ENCODE measurements around the gene BCAS3.
"Not testable (repeated sequence)": the region's sequence is repeated elsewhere in the genome, so short reads cannot be mapped to it uniquely, and the experiment has no call there.

Gene BCAS3

GRCh38 chr17:60888812-60889709 is 211.4 kb downstream of the BCAS3 start:
- no peak for DNase-seq

- DNase-seq, result no peak
These were observed 213.5 kb downstream of the BCAS3 start for GRCh38 chr17:60891149-60891548.

- DNase-seq, result no peak
These were observed 215.8 kb downstream of the BCAS3 start for GRCh38 chr17:60893475-60893874.

GRCh38 chr17:60896996-60897395 is 219.3 kb downstream of the BCAS3 start:
- DNase-seq, result no peak

- no peak for DNase-seq
These were observed 221.5 kb downstream of the BCAS3 start for GRCh38 chr17:60899115-60899514.

GRCh38 chr17:60900688-60901087 is 223.0 kb downstream of the BCAS3 start:
- no peak for DNase-seq

- no peak for DNase-seq
These were observed 223.6 kb downstream of the BCAS3 start for GRCh38 chr17:60901242-60901641.

- DNase-seq, result no peak
These were observed 224.2 kb downstream of the BCAS3 start for GRCh38 chr17:60901806-60902205.

GRCh38 chr17:60902399-60902798 is 224.7 kb downstream of the BCAS3 start:
- DNase-seq, result no peak

- no peak for DNase-seq
These were observed 226.9 kb downstream of the BCAS3 start for GRCh38 chr17:60904582-60904981.

GRCh38 chr17:60905709-60906108 is 228.1 kb downstream of the BCAS3 start:
- no peak for DNase-seq

GRCh38 chr17:60908324-60908723 is 230.7 kb downstream of the BCAS3 start:
- DNase-seq, result no peak

- no peak for DNase-seq
These were observed 231.8 kb downstream of the BCAS3 start for GRCh38 chr17:60909405-60909804.

GRCh38 chr17:60910415-60910814 is 232.8 kb downstream of the BCAS3 start:
- no peak for DNase-seq

- no peak for DNase-seq
These were observed 236.4 kb downstream of the BCAS3 start for GRCh38 chr17:60914078-60914477.

- DNase-seq, result no peak
These were observed 238.4 kb downstream of the BCAS3 start for GRCh38 chr17:60916043-60916442.

- DNase-seq, result no peak
These were observed 242.5 kb downstream of the BCAS3 start for GRCh38 chr17:60920107-60920506.

- no peak for DNase-seq
These were observed 245.3 kb downstream of the BCAS3 start for GRCh38 chr17:60923000-60923399.

GRCh38 chr17:60926466-60927183 is 249.0 kb downstream of the BCAS3 start:
- peak; percentile 7 for DNase-seq

- no peak for DNase-seq
These were observed 256.1 kb downstream of the BCAS3 start for GRCh38 chr17:60933739-60934138.

GRCh38 chr17:60934723-60935122 is 257.1 kb downstream of the BCAS3 start:
- DNase-seq, result no peak

GRCh38 chr17:60935991-60936390 is 258.3 kb downstream of the BCAS3 start:
- not testable (repeated sequence) for DNase-seq

GRCh38 chr17:60939318-60939717 is 261.7 kb downstream of the BCAS3 start:
- no peak for DNase-seq

- no peak for DNase-seq
These were observed 263.4 kb downstream of the BCAS3 start for GRCh38 chr17:60941028-60941427.
